GM19351 (cell line): ENCODE measurements around the gene IGLL1.
A peak's percentile ranks its signal among the peaks of the same experiment; 100 is the strongest.
"Not testable (repeated sequence)": the region's sequence is repeated elsewhere in the genome, so short reads cannot be mapped to it uniquely, and the experiment has no call there.

ENCODE experiments used
- ATAC-seq: cut with Tn5 transposase; IDR thresholded peaks from one replicate; pipeline ENCODE4 v1.9.1; 2021; ENCODE audit warnings: mild to moderate bottlenecking, moderate library complexity; ENCODE audit not compliant: unreplicated experiment

The IGLL1 gene

GRCh38 chr22:23542933-23543332 lies 37.2 kb downstream of the IGLL1 start:
- ATAC-seq: no peak

DNA sequence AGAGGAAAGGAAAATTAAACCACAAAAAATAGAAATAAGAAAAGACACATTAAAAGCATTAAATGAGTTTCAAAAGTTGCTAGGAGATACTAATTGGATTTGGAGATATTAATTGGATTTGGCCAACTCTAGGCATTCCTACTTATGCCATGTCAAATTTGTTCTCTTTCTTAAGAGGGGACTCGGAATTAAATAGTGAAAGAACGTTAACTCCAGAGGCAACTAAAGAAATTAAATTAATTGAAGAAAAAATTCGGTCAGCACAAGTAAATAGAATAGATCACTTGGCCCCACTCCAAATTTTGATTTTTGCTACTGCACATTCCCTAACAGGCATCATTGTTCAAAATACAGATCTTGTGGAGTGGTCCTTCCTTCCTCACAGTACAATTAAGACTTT lies 37.7 kb downstream of the IGLL1 start:
- not testable (repeated sequence) for ATAC-seq

- ATAC-seq: not testable (repeated sequence)
Measured at GRCh38 chr22:23541849-23542281, 38.2 kb downstream of the IGLL1 start.

GRCh38 chr22:23540837-23541236 lies 39.3 kb downstream of the IGLL1 start:
- not testable (repeated sequence) for ATAC-seq

DNA sequence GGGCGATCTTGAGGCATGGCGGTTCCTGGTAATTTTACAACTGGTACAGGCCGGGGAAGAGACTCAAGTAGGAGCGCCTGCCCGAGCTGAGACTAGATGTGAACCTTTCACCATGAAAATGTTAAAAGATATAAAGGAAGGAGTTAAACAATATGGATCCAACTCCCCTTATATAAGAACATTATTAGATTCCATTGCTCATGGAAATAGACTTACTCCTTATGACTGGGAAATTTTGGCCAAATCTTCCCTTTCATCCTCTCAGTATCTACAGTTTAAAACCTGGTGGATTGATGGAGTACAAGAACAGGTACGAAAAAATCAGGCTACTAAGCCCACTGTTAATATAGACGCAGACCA lies 40.3 kb downstream of the IGLL1 start:
- not testable (repeated sequence) for ATAC-seq

DNA sequence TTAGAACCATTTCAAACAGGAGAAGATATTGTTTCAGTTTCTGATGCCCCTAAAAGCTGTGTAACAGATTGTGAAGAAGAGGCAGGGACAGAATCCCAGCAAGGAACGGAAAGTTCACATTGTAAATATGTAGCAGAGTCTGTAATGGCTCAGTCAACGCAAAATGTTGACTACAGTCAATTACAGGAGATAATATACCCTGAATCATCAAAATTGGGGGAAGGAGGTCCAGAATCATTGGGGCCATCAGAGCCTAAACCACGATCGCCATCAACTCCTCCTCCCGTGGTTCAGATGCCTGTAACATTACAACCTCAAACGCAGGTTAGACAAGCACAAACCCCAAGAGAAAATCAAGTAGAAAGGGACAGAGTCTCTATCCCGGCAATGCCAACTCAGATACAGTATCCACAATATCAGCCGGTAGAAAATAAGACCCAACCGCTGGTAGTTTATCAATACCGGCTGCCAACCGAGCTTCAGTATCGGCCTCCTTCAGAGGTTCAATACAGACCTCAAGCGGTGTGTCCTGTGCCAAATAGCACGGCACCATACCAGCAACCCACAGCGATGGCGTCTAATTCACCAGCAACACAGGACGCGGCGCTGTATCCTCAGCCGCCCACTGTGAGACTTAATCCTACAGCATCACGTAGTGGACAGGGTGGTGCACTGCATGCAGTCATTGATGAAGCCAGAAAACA lies 40.8 kb downstream of the IGLL1 start:
- ATAC-seq: peak; percentile 63

DNA sequence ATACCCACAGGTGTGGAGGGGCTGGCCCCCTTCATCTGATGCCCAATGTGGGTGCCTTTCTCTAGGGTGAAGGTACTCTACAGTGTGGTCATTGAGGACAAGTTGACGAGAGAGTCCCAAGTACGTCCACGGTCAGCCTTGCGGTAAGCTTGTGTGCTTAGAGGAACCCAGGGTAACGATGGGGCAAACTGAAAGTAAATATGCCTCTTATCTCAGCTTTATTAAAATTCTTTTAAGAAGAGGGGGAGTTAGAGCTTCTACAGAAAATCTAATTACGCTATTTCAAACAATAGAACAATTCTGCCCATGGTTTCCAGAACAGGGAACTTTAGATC lies 41.4 kb downstream of the IGLL1 start:
- ATAC-seq: not testable (repeated sequence)

DNA sequence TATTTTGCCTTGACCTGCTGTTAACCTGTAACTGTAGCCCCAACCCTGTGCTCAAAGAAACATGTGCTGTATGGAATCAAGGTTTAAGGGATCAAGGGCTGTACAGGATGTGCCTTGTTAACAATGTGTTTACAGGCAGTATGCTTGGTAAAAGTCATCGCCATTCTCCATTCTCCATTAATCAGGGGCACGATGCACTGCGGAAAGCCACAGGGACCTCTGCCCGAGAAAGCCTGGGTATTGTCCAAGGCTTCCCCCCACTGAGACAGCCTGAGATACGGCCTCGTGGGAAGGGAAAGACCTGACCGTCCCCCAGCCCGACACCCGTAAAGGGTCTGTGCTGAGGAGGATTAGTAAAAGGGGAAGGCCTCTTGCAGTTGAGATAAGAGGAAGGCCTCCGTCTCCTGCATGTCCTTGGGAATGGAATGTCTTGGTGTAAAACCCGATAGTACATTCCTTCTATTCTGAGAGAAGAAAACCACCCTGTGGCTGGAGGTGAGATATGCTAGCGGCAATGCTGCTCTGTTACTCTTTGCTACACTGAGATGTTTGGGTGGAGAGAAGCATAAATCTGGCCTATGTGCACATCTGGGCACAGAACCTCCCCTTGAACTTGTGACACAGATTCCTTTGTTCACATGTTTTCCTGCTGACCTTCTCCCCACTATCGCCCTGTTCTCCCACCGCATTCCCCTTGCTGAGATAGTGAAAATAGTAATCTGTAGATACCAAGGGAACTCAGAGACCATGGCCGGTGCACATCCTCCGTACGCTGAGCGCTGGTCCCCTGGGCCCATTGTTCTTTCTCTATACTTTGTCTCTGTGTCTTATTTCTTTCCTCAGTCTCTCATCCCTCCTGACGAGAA lies 42.0 kb downstream of the IGLL1 start:
- not testable (repeated sequence) for ATAC-seq

DNA sequence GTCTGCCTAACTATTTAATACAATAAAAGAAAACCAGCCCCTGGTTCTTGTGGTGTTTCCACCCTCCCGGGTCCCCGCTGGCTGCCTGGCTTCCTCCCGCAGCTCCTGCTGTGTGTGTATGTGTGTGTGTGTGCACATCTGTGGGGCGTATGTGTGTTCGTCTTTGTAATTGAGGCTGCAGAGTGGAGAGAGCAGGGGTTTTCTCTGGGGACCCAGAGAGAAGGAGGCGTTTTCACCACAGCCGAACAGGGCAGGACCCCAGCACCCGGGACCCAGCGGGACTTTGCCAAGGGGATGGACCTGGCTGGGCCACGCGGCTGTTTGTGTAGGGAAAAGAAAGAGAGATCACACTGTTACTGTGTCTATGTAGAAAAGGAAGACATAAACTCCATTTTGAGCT lies 42.7 kb downstream of the IGLL1 start:
- no peak for ATAC-seq

DNA sequence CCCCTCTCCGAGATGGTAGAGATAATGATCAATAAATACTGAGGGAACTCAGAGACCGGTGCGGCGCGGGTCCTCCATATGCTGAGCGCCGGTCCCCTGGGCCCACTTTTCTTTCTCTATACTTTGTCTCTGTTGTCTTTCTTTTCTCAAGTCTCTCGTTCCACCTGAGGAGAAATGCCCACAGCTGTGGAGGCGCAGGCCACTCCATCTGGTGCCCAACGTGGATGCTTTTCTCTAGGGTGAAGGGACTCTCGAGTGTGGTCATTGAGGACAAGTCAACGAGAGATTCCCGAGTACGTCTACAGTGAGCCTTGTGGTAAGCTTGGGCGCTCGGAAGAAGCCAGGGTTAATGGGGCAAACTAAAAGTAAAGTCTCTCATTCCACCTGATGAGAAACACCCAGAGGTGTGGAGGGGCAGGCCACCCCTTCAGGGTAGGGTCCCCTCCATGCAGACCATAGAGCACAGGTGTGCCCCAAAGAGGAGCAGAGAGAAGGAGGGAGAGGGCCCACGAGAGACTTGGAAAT lies 43.2 kb downstream of the IGLL1 start:
- no peak for ATAC-seq

GRCh38 chr22:23535790-23536661 lies 44.1 kb downstream of the IGLL1 start:
- ATAC-seq: not testable (repeated sequence)

- no peak for ATAC-seq
Measured at GRCh38 chr22:23534851-23535717, 45.0 kb downstream of the IGLL1 start.

- ATAC-seq: no peak
Measured at GRCh38 chr22:23534201-23534850, 45.8 kb downstream of the IGLL1 start.

- ATAC-seq: no peak
Measured at GRCh38 chr22:23533771-23534191, 46.3 kb downstream of the IGLL1 start.

GRCh38 chr22:23533328-23533762 lies 46.7 kb downstream of the IGLL1 start:
- no peak for ATAC-seq

- ATAC-seq: no peak
Measured at GRCh38 chr22:23532731-23533130, 47.4 kb downstream of the IGLL1 start.

DNA sequence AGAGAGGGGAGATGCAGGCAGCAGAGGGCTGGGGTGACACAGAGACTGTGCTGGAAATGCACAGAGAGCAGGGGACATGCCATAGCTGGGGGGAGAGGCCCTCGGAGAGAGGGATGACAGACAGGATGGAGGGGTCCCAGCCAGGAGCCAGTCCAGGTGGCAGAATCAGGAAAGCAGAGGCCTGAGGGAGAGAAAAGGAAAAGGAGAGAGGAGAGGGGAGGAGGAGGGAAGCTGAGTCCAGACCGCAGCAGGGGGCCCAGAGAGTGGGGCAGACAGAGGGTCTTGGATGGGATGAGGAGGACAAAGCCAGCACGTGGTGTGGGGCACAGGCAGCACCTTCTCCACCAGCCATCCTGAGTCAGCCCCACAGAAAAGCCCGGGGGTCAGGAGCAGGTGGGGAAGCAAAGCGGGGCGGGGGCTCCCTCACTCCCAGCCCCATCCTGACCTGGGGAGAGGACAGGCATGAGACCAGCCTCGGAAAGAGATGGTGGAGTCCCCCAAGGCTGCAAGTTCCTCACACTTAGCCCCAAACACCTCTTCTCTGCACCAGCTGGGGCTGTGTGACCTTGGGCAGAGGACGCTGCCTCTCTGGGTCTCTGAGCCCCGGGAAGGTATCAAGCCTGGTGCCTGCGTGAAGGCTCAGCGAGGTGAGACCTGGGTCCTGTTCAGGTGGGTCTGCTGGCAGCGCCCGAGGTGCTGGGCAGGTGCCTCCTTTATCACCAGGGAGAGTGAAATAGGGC lies 48.0 kb downstream of the IGLL1 start:
- no peak for ATAC-seq

DNA sequence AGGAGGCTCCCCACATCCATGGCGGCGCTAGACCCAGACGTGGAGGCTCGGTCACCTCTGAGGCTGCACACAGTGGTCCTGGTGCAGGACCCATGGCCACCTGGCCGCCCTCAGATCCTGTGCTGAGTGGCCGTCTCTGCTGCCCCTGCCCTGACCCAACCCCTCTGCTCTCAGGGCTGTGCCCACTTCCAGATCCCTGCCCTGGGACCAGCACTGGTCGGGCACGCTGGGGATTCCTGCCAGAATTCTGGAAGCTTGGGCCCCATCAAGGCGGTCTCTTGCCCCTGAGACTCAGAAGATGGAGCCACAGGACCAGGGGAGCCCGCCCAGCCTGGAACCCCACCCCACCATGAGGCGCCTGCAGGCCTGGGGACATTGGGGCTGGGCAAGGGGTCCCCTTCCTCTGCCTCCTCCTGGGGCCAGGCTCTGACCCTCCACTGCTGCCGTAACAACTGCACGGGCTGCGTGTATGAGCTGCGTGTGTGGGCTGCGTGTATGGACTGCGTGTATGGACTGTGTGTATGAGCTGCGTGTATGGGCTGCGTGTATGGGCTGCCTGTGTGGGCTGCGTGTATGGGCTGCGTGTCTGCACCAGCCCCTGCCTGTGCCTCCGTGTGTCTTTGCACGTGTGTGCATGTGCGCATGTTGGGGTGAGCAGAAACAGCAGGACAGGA lies 48.7 kb downstream of the IGLL1 start:
- no peak for ATAC-seq
